H9 (cell line): Measurements from ENCODE around the gene CTAGE1. TPM values are rescaled to one million over a fixed set of nuclear protein-coding genes. Genes with fewer than 3 reads are reported as not detected.

ENCODE experiments used
- DNase-seq: peaks from one replicate; pipeline ENCODE4 v3.0.0-alpha.2; 2017
- H2AFZ ChIP-seq: one replicate; pipeline ENCODE4 v1.6.1; 2013; ENCODE audit warnings: mild to moderate bottlenecking, low read length, control low read depth, moderate library complexity
- H2AK5ac ChIP-seq: 2 replicates; pipeline ENCODE4 v1.6.1; 2013; ENCODE audit warnings: low read length, control low read depth, mixed read lengths; ENCODE audit not compliant: insufficient read length
- H2BK120ac ChIP-seq: one replicate; pipeline ENCODE4 v1.6.1; 2013; ENCODE audit warnings: low read depth, mild to moderate bottlenecking, low read length, control low read depth, inconsistent platforms; ENCODE audit not compliant: poor library complexity, severe bottlenecking
- H2BK12ac ChIP-seq: 2 replicates; pipeline ENCODE4 v1.6.1; 2013; ENCODE audit warnings: low read length, control low read depth, mixed read lengths, low read depth; ENCODE audit not compliant: insufficient read length
- H2BK15ac ChIP-seq: 2 replicates; pipeline ENCODE4 v1.6.1; 2013; ENCODE audit warnings: low read depth, low read length, control low read depth
- H2BK20ac ChIP-seq: one replicate; pipeline ENCODE4 v1.6.1; 2013; ENCODE audit warnings: low read depth, mild to moderate bottlenecking, low read length, control low read depth, inconsistent platforms; ENCODE audit not compliant: poor library complexity, severe bottlenecking
- H2BK5ac ChIP-seq: 2 replicates; pipeline ENCODE4 v1.6.1; 2013; ENCODE audit warnings: low read length, control low read depth, mixed read lengths; ENCODE audit not compliant: insufficient read length
- H3K14ac ChIP-seq: 2 replicates; pipeline ENCODE4 v1.6.1; 2013; ENCODE audit warnings: low read length, control low read depth; ENCODE audit not compliant: insufficient read depth
- H3K18ac ChIP-seq: 2 replicates; pipeline ENCODE4 v1.6.1; 2013; ENCODE audit warnings: low read depth, mild to moderate bottlenecking, mixed read lengths, low read length, control low read depth; ENCODE audit not compliant: insufficient read length
- H3K23ac ChIP-seq: 2 replicates; pipeline ENCODE4 v1.6.1; 2013; ENCODE audit warnings: low read length, control low read depth, mixed read lengths, low read depth; ENCODE audit not compliant: insufficient read length
- H3K23me2 ChIP-seq: 2 replicates; pipeline ENCODE4 v1.6.1; 2013; ENCODE audit warnings: low read depth, mild to moderate bottlenecking, mixed read lengths, low read length, control low read depth; ENCODE audit not compliant: insufficient read length, poor library complexity, severe bottlenecking
- H3K27ac ChIP-seq: 2 replicates; pipeline ENCODE4 v1.5.1; 2013; ENCODE audit warnings: low read length, control low read depth, mixed read lengths, low read depth; ENCODE audit not compliant: insufficient read length
- H3K27me3 ChIP-seq: 2 replicates; pipeline ENCODE4 v1.6.1; 2013; ENCODE audit warnings: low read length, control low read depth, inconsistent platforms; ENCODE audit not compliant: insufficient read depth
- H3K4ac ChIP-seq: 2 replicates; pipeline ENCODE4 v1.6.1; 2013; ENCODE audit warnings: low read depth, mild to moderate bottlenecking, control low read depth, inconsistent platforms, low read length, moderate library complexity
- H3K4me1 ChIP-seq: 2 replicates; pipeline ENCODE4 v1.6.1; 2013; ENCODE audit warnings: low read length, control low read depth, inconsistent platforms; ENCODE audit not compliant: insufficient read depth
- H3K4me2 ChIP-seq: 2 replicates; pipeline ENCODE4 v1.6.1; 2013; ENCODE audit warnings: low read length, control low read depth, mixed read lengths; ENCODE audit not compliant: insufficient read length, insufficient read depth
- H3K56ac ChIP-seq: 2 replicates; pipeline ENCODE4 v1.6.1; 2013; ENCODE audit warnings: low read depth, mild to moderate bottlenecking, mixed read lengths, low read length, control low read depth; ENCODE audit not compliant: insufficient read length
- H3K79me1 ChIP-seq: 2 replicates; pipeline ENCODE4 v1.6.1; 2013; ENCODE audit warnings: low read depth, mild to moderate bottlenecking, moderate library complexity, low read length, control low read depth, inconsistent platforms; ENCODE audit not compliant: insufficient read depth, poor library complexity, severe bottlenecking
- H3K79me2 ChIP-seq: 2 replicates; pipeline ENCODE4 v1.6.1; 2013; ENCODE audit warnings: low read length, control low read depth, inconsistent platforms; ENCODE audit not compliant: insufficient read depth
- H3K9ac ChIP-seq: 2 replicates; pipeline ENCODE4 v1.6.1; 2013; ENCODE audit warnings: low read length, control low read depth, mixed read lengths; ENCODE audit not compliant: insufficient read length; ENCODE audit errors: extremely low read depth
- H3K9me3 ChIP-seq: one replicate; pipeline ENCODE4 v1.6.1; 2013; ENCODE audit warnings: low read depth, low read length, inconsistent platforms; ENCODE audit not compliant: control insufficient read depth
- H3T11ph ChIP-seq: one replicate; pipeline ENCODE4 v1.6.1; 2013; ENCODE audit warnings: mild to moderate bottlenecking, low read length, control low read depth, inconsistent platforms
- H4K20me1 ChIP-seq: one replicate; pipeline ENCODE4 v1.6.1; 2013; ENCODE audit not compliant: control insufficient read depth, insufficient read length, insufficient read depth
- H4K5ac ChIP-seq: 2 replicates; pipeline ENCODE4 v1.6.1; 2013; ENCODE audit warnings: low read depth, mild to moderate bottlenecking, mixed read lengths, low read length, control low read depth; ENCODE audit not compliant: insufficient read length
- H4K8ac ChIP-seq: replicated peaks from 2 replicates; pipeline ENCODE4 v1.6.1; 2013; ENCODE audit warnings: low read length, control low read depth, mixed read lengths, low read depth; ENCODE audit not compliant: insufficient read length
- H4K91ac ChIP-seq: 2 replicates; pipeline ENCODE4 v1.6.1; 2013; ENCODE audit warnings: low read depth, mild to moderate bottlenecking, moderate library complexity, mixed read lengths, low read length, control low read depth; ENCODE audit not compliant: insufficient read length
- H3K27ac Mint-ChIP-seq, 3 experiments: 2 replicates in 2 of 3; 3 replicates in 1 of 3; pipeline ENCODE4 v1.8.0; 2020 to 2021; ENCODE audit warnings: mixed read lengths in 3 of 3, mild to moderate bottlenecking in 1 of 3, moderate library complexity in 1 of 3
- H3K27me3 Mint-ChIP-seq: 2 replicates; pipeline ENCODE4 v1.8.0; 2021; ENCODE audit warnings: low read depth, mild to moderate bottlenecking, moderate library complexity, mixed read lengths
- H3K36me3 Mint-ChIP-seq, 3 experiments: 2 replicates in 2 of 3; 3 replicates in 1 of 3; pipeline ENCODE4 v1.8.0; 2020 to 2021; ENCODE audit warnings: low read depth in 3 of 3, mixed read lengths in 3 of 3; ENCODE audit not compliant: insufficient read depth in 1 of 3
- H3K4me1 Mint-ChIP-seq, 2 experiments: 2 replicates each; pipeline ENCODE4 v1.8.0; 2020; ENCODE audit warnings: mixed read lengths in 2 of 2
- H3K4me3 Mint-ChIP-seq, 2 experiments: 2 replicates in 1 of 2; 3 replicates in 1 of 2; pipeline ENCODE4 v1.8.0; 2020 to 2021; ENCODE audit warnings: mild to moderate bottlenecking in 2 of 2, mixed read lengths in 2 of 2, moderate library complexity in 1 of 2
- H3K9me3 Mint-ChIP-seq, 2 experiments: 2 replicates in 1 of 2; 3 replicates in 1 of 2; pipeline ENCODE4 v1.8.0; 2020; ENCODE audit warnings: mild to moderate bottlenecking in 2 of 2, mixed read lengths in 2 of 2, moderate library complexity in 1 of 2
- WGBS: extraction: QIAGEN DNeasy Blood & Tissue Kit; methylation state at CpG from one replicate; pipeline ENCODE4 v1.1.7; 2013; ENCODE audit warnings: missing lambda C conversion rate, low lambda C conversion rate, mixed read lengths; ENCODE audit not compliant: insufficient read length; ENCODE audit errors: extremely low coverage; 5-methylcytosine and 5-hydroxymethylcytosine counted together
- total RNA-seq: library from RNA; stranded (reverse); gene quantifications from 2 replicates; pipeline ENCODE4 v1.2.1, GENCODE V29; 2021
- TF ChIP-seq, protein P1 (sequence below): fragments of 200-600 bp; sonication (generic); conservative IDR thresholded peaks from 3 replicates; pipeline ENCODE4 v1.8.0; 2021; ENCODE audit warnings: antibody characterized with exemption, mild to moderate bottlenecking

Gene CTAGE1
- total RNA-seq, 1 experiment from 2014 or later = not detected

DNA sequence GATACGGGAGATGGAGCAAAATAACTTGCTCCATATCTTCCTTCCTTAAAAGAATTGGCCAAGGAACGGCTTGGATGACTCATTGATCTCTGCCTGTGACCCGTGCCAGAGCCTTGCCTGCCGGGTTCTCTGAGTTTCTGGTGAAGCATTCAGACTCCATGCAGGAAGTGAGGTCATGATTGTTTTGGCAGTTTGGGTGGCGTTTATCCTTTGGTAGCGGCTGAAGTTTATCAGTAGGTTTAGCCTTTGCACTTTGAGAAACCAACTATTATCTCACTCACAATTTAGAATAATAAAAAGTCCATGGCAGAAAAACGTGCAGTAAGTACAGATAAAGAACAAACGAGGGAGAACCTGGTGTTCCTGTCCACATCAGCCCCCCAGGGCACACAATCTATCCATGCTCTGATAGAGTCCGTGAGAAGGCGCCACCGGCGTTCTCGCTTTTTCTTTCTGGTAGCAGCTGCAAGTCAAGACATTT, 15.0 kb upstream of the CTAGE1 start:
- no peak overlapping the region for H3K14ac ChIP-seq
- no peak overlapping the region for H2BK5ac ChIP-seq
- no peak overlapping the region for H3K27ac ChIP-seq
- H2BK120ac ChIP-seq = no peak overlapping the region
- whole genome bisulfite sequencing = no CpG with 5 or more reads among the region's 13 CpGs
- no peak overlapping the region for H4K5ac ChIP-seq
- Mint-ChIP-seq H3K27ac (no peak overlapping the region), H3K27me3 (peaks cover 3% of the 10 kb centered on the region), H3K4me3 (no peak overlapping the region), H3K4me1 (no peaks in the 10 kb centered on the region), H3K36me3 (no peaks in the 10 kb centered on the region), H3K9me3 (no peaks in the 10 kb centered on the region)
- no peak overlapping the region for H2AK5ac ChIP-seq
- H3K4me2 ChIP-seq = no peak overlapping the region
- no peaks in the 10 kb centered on the region for H3K9me3 ChIP-seq
- DNase-seq = no peak
- H3K9ac ChIP-seq = no peak overlapping the region
- H3K23ac ChIP-seq = no peak overlapping the region
- no peak overlapping the region for H3T11ph ChIP-seq
- no peak overlapping the region for H4K8ac ChIP-seq
- H2BK12ac ChIP-seq = no peak overlapping the region
- no peak overlapping the region for H3K18ac ChIP-seq
- H3K56ac ChIP-seq = no peak overlapping the region
- no peak overlapping the region for H3K4ac ChIP-seq
- no peak overlapping the region for H2BK15ac ChIP-seq
- no peaks in the 10 kb centered on the region for H3K79me2 ChIP-seq
- H3K23me2 ChIP-seq = no peaks in the 10 kb centered on the region
- no peaks in the 10 kb centered on the region for H3K79me1 ChIP-seq
- H3K4me1 ChIP-seq = no peaks in the 10 kb centered on the region
- TF ChIP-seq, protein P1, sequence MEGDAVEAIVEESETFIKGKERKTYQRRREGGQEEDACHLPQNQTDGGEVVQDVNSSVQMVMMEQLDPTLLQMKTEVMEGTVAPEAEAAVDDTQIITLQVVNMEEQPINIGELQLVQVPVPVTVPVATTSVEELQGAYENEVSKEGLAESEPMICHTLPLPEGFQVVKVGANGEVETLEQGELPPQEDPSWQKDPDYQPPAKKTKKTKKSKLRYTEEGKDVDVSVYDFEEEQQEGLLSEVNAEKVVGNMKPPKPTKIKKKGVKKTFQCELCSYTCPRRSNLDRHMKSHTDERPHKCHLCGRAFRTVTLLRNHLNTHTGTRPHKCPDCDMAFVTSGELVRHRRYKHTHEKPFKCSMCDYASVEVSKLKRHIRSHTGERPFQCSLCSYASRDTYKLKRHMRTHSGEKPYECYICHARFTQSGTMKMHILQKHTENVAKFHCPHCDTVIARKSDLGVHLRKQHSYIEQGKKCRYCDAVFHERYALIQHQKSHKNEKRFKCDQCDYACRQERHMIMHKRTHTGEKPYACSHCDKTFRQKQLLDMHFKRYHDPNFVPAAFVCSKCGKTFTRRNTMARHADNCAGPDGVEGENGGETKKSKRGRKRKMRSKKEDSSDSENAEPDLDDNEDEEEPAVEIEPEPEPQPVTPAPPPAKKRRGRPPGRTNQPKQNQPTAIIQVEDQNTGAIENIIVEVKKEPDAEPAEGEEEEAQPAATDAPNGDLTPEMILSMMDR = no peak
- H2AFZ ChIP-seq = no peak overlapping the region
- no peaks in the 10 kb centered on the region for H4K20me1 ChIP-seq
- no peaks in the 10 kb centered on the region for H3K27me3 ChIP-seq
- H2BK20ac ChIP-seq = no peak overlapping the region
- no peak overlapping the region for H4K91ac ChIP-seq
